Liver (tissue), 9 donors: ENCODE data around the gene CAV2. TPM values are rescaled to one million over a fixed set of nuclear protein-coding genes. Genes with fewer than 3 reads are reported as not detected.

Source experiments
- DNase-seq: peaks from one replicate; pipeline ENCODE4 v3.0.0-alpha.2; 2017; ENCODE audit warnings: low spot score
- H3K27ac ChIP-seq, 2 donors: one replicate each; pipeline ENCODE4 v1.7.0; 2013; ENCODE audit warnings: inconsistent platforms in 2 of 2, low read length in 2 of 2, control low read depth in 1 of 2, low read depth in 1 of 2, mild to moderate bottlenecking in 1 of 2
- H3K27me3 ChIP-seq, 4 donors: one replicate each; pipeline versions ENCODE4 v1.6.1 to v1.7.0; 2013; ENCODE audit warnings: low read length in 3 of 4, inconsistent platforms in 1 of 4, mild to moderate bottlenecking in 1 of 4, moderate library complexity in 1 of 4; ENCODE audit not compliant: control insufficient read depth in 4 of 4, insufficient read depth in 4 of 4
- H3K36me3 ChIP-seq, 4 donors: one replicate each; pipeline versions ENCODE4 v1.6.1 to v1.7.0; 2013; ENCODE audit warnings: low read length in 3 of 4, mild to moderate bottlenecking in 3 of 4, low read depth in 1 of 4, moderate library complexity in 1 of 4; ENCODE audit not compliant: control insufficient read depth in 4 of 4, insufficient read depth in 3 of 4
- H3K4me1 ChIP-seq, 4 donors: one replicate each; pipeline versions ENCODE4 v1.6.1 to v1.7.0; 2013; ENCODE audit warnings: low read length in 3 of 4, mild to moderate bottlenecking in 3 of 4, moderate library complexity in 1 of 4; ENCODE audit not compliant: control insufficient read depth in 4 of 4, insufficient read depth in 4 of 4
- H3K4me3 ChIP-seq, 3 donors: one replicate each; pipeline versions ENCODE4 v1.6.1 to v1.7.0; 2013; ENCODE audit warnings: low read length in 3 of 3, control low read depth in 1 of 3, low read depth in 1 of 3, mild to moderate bottlenecking in 1 of 3
- H3K9ac ChIP-seq, 2 donors: one replicate each; pipeline ENCODE4 v1.7.0; 2013; ENCODE audit warnings: low read length in 2 of 2, mild to moderate bottlenecking in 2 of 2, moderate library complexity in 2 of 2, control low read depth in 1 of 2, low read depth in 1 of 2
- H3K9me3 ChIP-seq, 4 donors: one replicate each; pipeline versions ENCODE4 v1.6.1 to v1.7.0; 2013; ENCODE audit warnings: low read length in 3 of 4; ENCODE audit not compliant: control insufficient read depth in 4 of 4
- ATF3 ChIP-seq: IDR thresholded peaks from 2 replicates; pipeline ENCODE4 v1.6.1; 2016; ENCODE audit warnings: antibody characterized with exemption
- CTCF ChIP-seq: fragments of 150-350 bp; IDR thresholded peaks from 2 replicates; pipeline ENCODE4 v1.5.1; 2017; ENCODE audit warnings: improper control_type of control experiment, low read depth, low read length; ENCODE audit not compliant: missing input control
- EGR1 ChIP-seq, 2 donors: IDR thresholded peaks; 2 replicates each; pipeline ENCODE4 v1.6.1; 2016 to 2018; ENCODE audit warnings: antibody characterized with exemption in 2 of 2, low read depth in 2 of 2
- FOXA1 ChIP-seq: IDR thresholded peaks from 2 replicates; pipeline ENCODE4 v1.6.1; 2016; ENCODE audit warnings: antibody characterized with exemption
- FOXA2 ChIP-seq: IDR thresholded peaks from 2 replicates; pipeline ENCODE4 v1.6.1; 2016; ENCODE audit warnings: antibody characterized with exemption
- GABPA ChIP-seq, 2 donors: IDR thresholded peaks in 1 of 2; conservative IDR thresholded peaks in 1 of 2; 2 replicates each; pipeline ENCODE4 v1.6.1; 2016; ENCODE audit warnings: antibody characterized with exemption in 2 of 2, mild to moderate bottlenecking in 1 of 2, moderate library complexity in 1 of 2
- HNF4G ChIP-seq: IDR thresholded peaks from 2 replicates; pipeline ENCODE4 v1.6.1; 2016; ENCODE audit warnings: antibody characterized with exemption
- JUND ChIP-seq, 2 donors: IDR thresholded peaks; 2 replicates each; pipeline ENCODE4 v1.6.1; 2016; ENCODE audit warnings: antibody characterized with exemption in 2 of 2
- MAX ChIP-seq: IDR thresholded peaks from 2 replicates; pipeline ENCODE4 v1.6.1; 2016; ENCODE audit warnings: antibody characterized with exemption
- NR2F2 ChIP-seq: IDR thresholded peaks from 2 replicates; pipeline ENCODE4 v1.6.1; 2016; ENCODE audit warnings: antibody characterized with exemption
- RAD21 ChIP-seq, 2 donors: IDR thresholded peaks; 2 replicates each; pipeline ENCODE4 v1.6.1; 2016; ENCODE audit warnings: antibody characterized with exemption in 2 of 2, mild to moderate bottlenecking in 2 of 2
- RXRA ChIP-seq, 2 donors: IDR thresholded peaks; 2 replicates each; pipeline ENCODE4 v1.6.1; 2017 to 2018; ENCODE audit warnings: antibody characterized with exemption in 2 of 2, mild to moderate bottlenecking in 1 of 2
- SP1 ChIP-seq: IDR thresholded peaks from 2 replicates; pipeline ENCODE4 v1.6.1; 2018; ENCODE audit warnings: antibody characterized with exemption, mild to moderate bottlenecking
- YY1 ChIP-seq: IDR thresholded peaks from 2 replicates; pipeline ENCODE4 v1.6.1; 2016; ENCODE audit warnings: antibody characterized with exemption, mild to moderate bottlenecking
- ZBTB33 ChIP-seq: IDR thresholded peaks from 2 replicates; pipeline ENCODE4 v1.6.1; 2016; ENCODE audit warnings: antibody characterized with exemption
- WGBS: extraction: QIAGEN DNeasy Blood & Tissue Kit; methylation state at CpG from one replicate; pipeline ENCODE4 v1.1.7; 2013; 5-methylcytosine and 5-hydroxymethylcytosine counted together
- polyA plus RNA-seq, 2 donors: library from polyadenylated mRNA; stranded (reverse) in 1 of 2; unstranded in 1 of 2; fragments of 200-250 nt in 1 of 2; fragments of >200 nt in 1 of 2; fragmentation: Nextera tagmentation in 1 of 2; extraction: Ambion mirVana in 1 of 2; gene quantifications; one replicate each; pipeline versions ENCODE4 v1.2.1 to v1.2.3, GENCODE V29; 2013 to 2015
- total RNA-seq, 2 donors: library from RNA; depleted of rRNA; stranded (reverse); fragments of >200 nt; gene quantifications; one replicate each; pipeline ENCODE4 v1.2.3, GENCODE V29; 2014
- TF ChIP-seq, protein P1 (sequence below): IDR thresholded peaks from 2 replicates; pipeline ENCODE4 v1.6.1; 2016; ENCODE audit warnings: antibody characterized with exemption, mild to moderate bottlenecking
- donor health status: healthy.
- donor health status: healthy.
- donor health status: healthy.
- donor health status: healthy.
- donor health status: healthy.

The CAV2 gene
- total and polyA plus RNA-seq, 4 donors: 6.8 to 29.7 (median 19.9) TPM

- no peaks in the 10 kb centered on the region for H3K4me1 ChIP-seq
- WGBS: 86% methylated on average over 2 of the region's 2 CpGs
Measured at GRCh38 chr7:116455009-116455408, 44.5 kb upstream of the CAV2 start.

GRCh38 chr7:116455499-116455898 is 44.0 kb upstream of the CAV2 start:
- H3K4me3 ChIP-seq: no peak overlapping the region
- no peak overlapping the region for H3K9ac ChIP-seq
- no peaks in the 10 kb centered on the region for H3K27me3 ChIP-seq
- 75% methylated on average over 1 of the region's 1 CpG for WGBS
- H3K9me3 ChIP-seq: no peaks in the 10 kb centered on the region
- no peaks in the 10 kb centered on the region for H3K36me3 ChIP-seq
- H3K27ac ChIP-seq: no peak overlapping the region
- no peaks in the 10 kb centered on the region for H3K4me1 ChIP-seq
- TF ChIP-seq FOXA2: no peak
- TF ChIP-seq MAX: no peak
- no peak for TF ChIP-seq YY1
- no peak for TF ChIP-seq HNF4G
- no peak for TF ChIP-seq RAD21 (IDR thresholded peaks at IDR 0.05)
- TF ChIP-seq ZBTB33: no peak
- TF ChIP-seq RXRA (IDR thresholded peaks at IDR 0.05): no peak
- no peak for TF ChIP-seq NR2F2
- TF ChIP-seq CTCF: no peak
- TF ChIP-seq EGR1 (IDR thresholded peaks at IDR 0.05; ENCODE audit: low read depth in 2 of 2): no peak
- no peak for TF ChIP-seq FOXA1
- TF ChIP-seq, protein P1, sequence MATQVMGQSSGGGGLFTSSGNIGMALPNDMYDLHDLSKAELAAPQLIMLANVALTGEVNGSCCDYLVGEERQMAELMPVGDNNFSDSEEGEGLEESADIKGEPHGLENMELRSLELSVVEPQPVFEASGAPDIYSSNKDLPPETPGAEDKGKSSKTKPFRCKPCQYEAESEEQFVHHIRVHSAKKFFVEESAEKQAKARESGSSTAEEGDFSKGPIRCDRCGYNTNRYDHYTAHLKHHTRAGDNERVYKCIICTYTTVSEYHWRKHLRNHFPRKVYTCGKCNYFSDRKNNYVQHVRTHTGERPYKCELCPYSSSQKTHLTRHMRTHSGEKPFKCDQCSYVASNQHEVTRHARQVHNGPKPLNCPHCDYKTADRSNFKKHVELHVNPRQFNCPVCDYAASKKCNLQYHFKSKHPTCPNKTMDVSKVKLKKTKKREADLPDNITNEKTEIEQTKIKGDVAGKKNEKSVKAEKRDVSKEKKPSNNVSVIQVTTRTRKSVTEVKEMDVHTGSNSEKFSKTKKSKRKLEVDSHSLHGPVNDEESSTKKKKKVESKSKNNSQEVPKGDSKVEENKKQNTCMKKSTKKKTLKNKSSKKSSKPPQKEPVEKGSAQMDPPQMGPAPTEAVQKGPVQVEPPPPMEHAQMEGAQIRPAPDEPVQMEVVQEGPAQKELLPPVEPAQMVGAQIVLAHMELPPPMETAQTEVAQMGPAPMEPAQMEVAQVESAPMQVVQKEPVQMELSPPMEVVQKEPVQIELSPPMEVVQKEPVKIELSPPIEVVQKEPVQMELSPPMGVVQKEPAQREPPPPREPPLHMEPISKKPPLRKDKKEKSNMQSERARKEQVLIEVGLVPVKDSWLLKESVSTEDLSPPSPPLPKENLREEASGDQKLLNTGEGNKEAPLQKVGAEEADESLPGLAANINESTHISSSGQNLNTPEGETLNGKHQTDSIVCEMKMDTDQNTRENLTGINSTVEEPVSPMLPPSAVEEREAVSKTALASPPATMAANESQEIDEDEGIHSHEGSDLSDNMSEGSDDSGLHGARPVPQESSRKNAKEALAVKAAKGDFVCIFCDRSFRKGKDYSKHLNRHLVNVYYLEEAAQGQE: no peak
- TF ChIP-seq SP1: no peak
- TF ChIP-seq JUND (IDR thresholded peaks at IDR 0.05): no peak
- TF ChIP-seq ATF3: no peak
- no peak for DNase-seq

More at GRCh38 chr7:116455009-116455408, 44.5 kb upstream of the CAV2 start:
- H3K9me3 ChIP-seq: no peaks in the 10 kb centered on the region
- no peak overlapping the region for H3K9ac ChIP-seq
- no peak for DNase-seq
- H3K36me3 ChIP-seq: no peaks in the 10 kb centered on the region
- no peak overlapping the region for H3K27ac ChIP-seq
- TF ChIP-seq ZBTB33 (no peak), ATF3 (no peak), GABPA (IDR thresholded peaks at IDR 0.05 in 1 of 2, conservative IDR thresholded peaks at IDR 0.05 in 1 of 2) (no peak), SP1 (no peak), MAX (no peak), JUND (IDR thresholded peaks at IDR 0.05) (no peak)
- H3K4me3 ChIP-seq: no peak overlapping the region
- H3K27me3 ChIP-seq: no peaks in the 10 kb centered on the region
